Endothelial cell of umbilical vein (primary cell): ENCODE data around the gene GAL3ST2. TPM values are rescaled to one million over a fixed set of nuclear protein-coding genes. Genes with fewer than 3 reads are reported as not detected.

Experiments
- BruUV-seq: library from RNA; stranded (reverse); fragments of 400-500 nt; replicated peaks from 2 replicates; lab custom pipeline; 2021; lab: Mats Ljungman, UMichigan
- CTCF ChIA-PET: fragments of 300-600, 350-600 bp; sonication (Branson Sonifier 250); formaldehyde crosslinking; loops from one replicate; lab custom pipeline; 2021; ENCODE audit warnings: antibody characterized with exemption, inconsistent platforms; lab: Charles Lee
- POLR2A ChIA-PET: fragments of 300-600, 350-600 bp; sonication (Branson Sonifier 250); formaldehyde crosslinking; loops from one replicate; lab custom pipeline; 2021; ENCODE audit warnings: antibody characterized with exemption, inconsistent platforms; lab: Charles Lee
- DNase-seq: peaks from one replicate; pipeline ENCODE4 v3.0.0-alpha.2; 2011; ENCODE audit warnings: low read depth, low spot score
- FAIRE-seq: peaks from 2 replicates; lab custom pipeline; 2011; peaks lifted over from hg19 to GRCh38; lab: Jason Lieb, UNC
- H2AFZ ChIP-seq: 2 replicates; pipeline ENCODE4 v1.6.0; 2012; ENCODE audit warnings: low read depth, low read length, control low read depth, inconsistent platforms
- H3K27ac ChIP-seq: 2 replicates; pipeline ENCODE4 v1.5.1; 2011; ENCODE audit warnings: low read depth, mild to moderate bottlenecking, control low read depth, low read length, moderate library complexity; ENCODE audit not compliant: insufficient read depth
- H3K27me3 ChIP-seq, 2 experiments: 2 replicates each; pipeline versions ENCODE4 v1.6.0 to v1.6.1; 2011; ENCODE audit warnings: low read length in 2 of 2, mixed read lengths in 1 of 2; ENCODE audit not compliant: control insufficient read depth in 2 of 2, insufficient read depth in 2 of 2
- H3K36me3 ChIP-seq, 2 experiments: 2 replicates in 1 of 2; 3 replicates in 1 of 2; pipeline ENCODE4 v1.5.1; 2011; ENCODE audit warnings: low read length in 2 of 2, mild to moderate bottlenecking in 1 of 2, moderate library complexity in 1 of 2; ENCODE audit not compliant: control insufficient read depth in 2 of 2, insufficient read depth in 2 of 2; ENCODE audit errors: extremely low read depth in 1 of 2
- H3K4me1 ChIP-seq: 3 replicates; pipeline ENCODE4 v1.5.1; 2011; ENCODE audit warnings: mild to moderate bottlenecking, low read length; ENCODE audit not compliant: control insufficient read depth, insufficient read depth; ENCODE audit errors: extremely low read depth
- H3K4me2 ChIP-seq: 2 replicates; pipeline ENCODE4 v1.6.1; 2011; ENCODE audit warnings: low read length, control low read depth, mixed read lengths; ENCODE audit not compliant: insufficient read depth
- H3K4me3 ChIP-seq, 3 experiments: fragments of 200-600 bp in 1 of 3; sonication (generic), shearing (Covaris generic) in 1 of 3; replicated peaks in 1 of 3; 2 replicates each; pipeline ENCODE4 v1.5.1; 2011 to 2016; ENCODE audit warnings: control low read depth in 3 of 3, low read length in 3 of 3, mild to moderate bottlenecking in 2 of 3, inconsistent platforms in 1 of 3, low read depth in 1 of 3, moderate library complexity in 1 of 3; ENCODE audit not compliant: insufficient read depth in 1 of 3
- H3K79me2 ChIP-seq: 2 replicates; pipeline ENCODE4 v1.6.0; 2012; ENCODE audit warnings: low read length, inconsistent platforms; ENCODE audit not compliant: control insufficient read depth, insufficient read depth
- H3K9ac ChIP-seq: replicated peaks from 2 replicates; pipeline ENCODE3; 2011; ENCODE audit warnings: low read length, control low read depth; ENCODE audit not compliant: insufficient read depth; ENCODE audit errors: extremely low read depth
- H3K9me1 ChIP-seq: replicated peaks from 3 replicates; pipeline ENCODE4 v1.6.0; 2011; ENCODE audit warnings: mild to moderate bottlenecking, low read length; ENCODE audit not compliant: control insufficient read depth, insufficient read depth; ENCODE audit errors: extremely low read depth
- H3K9me3 ChIP-seq: replicated peaks from 2 replicates; pipeline ENCODE4 v1.5.1; 2012; ENCODE audit warnings: low read length, inconsistent platforms; ENCODE audit not compliant: control insufficient read depth, insufficient read depth
- H4K20me1 ChIP-seq: replicated peaks from 2 replicates; pipeline ENCODE3; 2011; ENCODE audit warnings: mild to moderate bottlenecking, low read length; ENCODE audit not compliant: control insufficient read depth, insufficient read depth; ENCODE audit errors: extremely low read depth
- CTCF ChIP-seq, 2 donors: IDR thresholded peaks; 1 replicate in 1 of 2; 2 replicates in 1 of 2; pipeline ENCODE4 v1.5.1; 2011; ENCODE audit warnings: low read length in 2 of 2, mild to moderate bottlenecking in 2 of 2, moderate library complexity in 2 of 2, control low read depth in 1 of 2, inconsistent platforms in 1 of 2, low read depth in 1 of 2; ENCODE audit not compliant: insufficient read depth in 1 of 2; ENCODE audit errors: extremely low read depth in 1 of 2
- EZH2 ChIP-seq: IDR thresholded peaks from 2 replicates; pipeline ENCODE4 v1.6.1; 2012; ENCODE audit warnings: borderline replicate concordance, low read depth, mild to moderate bottlenecking, moderate library complexity, low read length, inconsistent platforms; ENCODE audit not compliant: severe bottlenecking
- FOS ChIP-seq: IDR thresholded peaks from 2 replicates; pipeline ENCODE4 v1.6.1; 2011; ENCODE audit warnings: mild to moderate bottlenecking, low read length, moderate library complexity, borderline replicate concordance; ENCODE audit not compliant: insufficient read depth
- JUN ChIP-seq: IDR thresholded peaks from 2 replicates; pipeline ENCODE4 v1.6.1; 2011; ENCODE audit warnings: borderline replicate concordance, low read depth; ENCODE audit not compliant: insufficient read length, insufficient read depth
- MYC ChIP-seq: IDR thresholded peaks from one replicate; pipeline ENCODE4 v1.6.1; 2011; ENCODE audit warnings: mild to moderate bottlenecking, low read depth, low read length
- POLR2AphosphoS5 ChIP-seq: IDR thresholded peaks from 2 replicates; pipeline ENCODE4 v1.6.1; 2012; ENCODE audit warnings: low read depth, mild to moderate bottlenecking, control low read depth, low read length, moderate library complexity; ENCODE audit not compliant: insufficient read depth
- dilution Hi-C: fragments of 300-500 bp; cut with MboI; formaldehyde crosslinking; loops from one replicate; pipeline ENCODE4 v1.15.0; 2019; ENCODE audit warnings: low sequenced_read_pairs; ENCODE audit not compliant: extremely low pct_ligation_motif_present
- intact Hi-C: fragments of 100-400 bp; cut with micrococcal nuclease; formaldehyde crosslinking; loops from one replicate; pipeline ENCODE4 v1.10.0; 2022
- polyA plus RNA-seq, 4 experiments: library from polyadenylated mRNA; depleted of rRNA in 3 of 4; stranded (reverse) in 3 of 4; unstranded in 1 of 4; fragments of >200 nt; gene quantifications; 2 replicates each; pipeline versions ENCODE4 v1.2.1 to v1.2.3, GENCODE V29; 2011 to 2012; ENCODE audit warnings: missing spikeins in 1 of 4
- total RNA-seq: library from RNA; stranded (reverse); gene quantifications from 2 replicates; pipeline ENCODE4 v1.2.3, GENCODE V29; 2021
- TF ChIP-seq, protein P1 (sequence below): IDR thresholded peaks from 2 replicates; pipeline ENCODE4 v1.6.1; 2011; ENCODE audit not compliant: insufficient read depth, insufficient read length

GAL3ST2 gene
- total and polyA plus RNA-seq, 2 donors (not counting 3 experiments of a cell fraction or from before 2014, with no cell fraction given), result not detected

GRCh38 chr2:241795021-241795999 is 18.7 kb downstream of the GAL3ST2 start:
- TF ChIP-seq FOS (no peak), JUN (no peak), MYC (no peak), CTCF (IDR thresholded peaks at IDR 0.05; ENCODE audit: extremely low read depth in 1 of 2, insufficient read depth in 1 of 2, low read depth in 1 of 2, low read length in 2 of 2) (no peak), POLR2AphosphoS5 (no peak), EZH2 (no peak)
- TF ChIP-seq, protein P1, sequence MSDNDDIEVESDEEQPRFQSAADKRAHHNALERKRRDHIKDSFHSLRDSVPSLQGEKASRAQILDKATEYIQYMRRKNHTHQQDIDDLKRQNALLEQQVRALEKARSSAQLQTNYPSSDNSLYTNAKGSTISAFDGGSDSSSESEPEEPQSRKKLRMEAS, result no peak
- Histone ChIP-seq H3K27me3 (peaks cover 2 to 6% of the 10 kb centered on the region in 2 experiments), H3K9me3 (no peaks in the 10 kb centered on the region), H3K4me2 (no peak overlapping the region), H4K20me1 (no peaks in the 10 kb centered on the region), H3K27ac (no peak overlapping the region), H2AFZ (no peak overlapping the region), H3K9ac (no peak overlapping the region), H3K4me1 (no peaks in the 10 kb centered on the region), H3K9me1 (no peaks in the 10 kb centered on the region), H3K4me3 (no peak overlapping the region), H3K36me3 (no peaks in the 10 kb centered on the region), H3K79me2 (no peaks in the 10 kb centered on the region)
- no TSS peak for BruUV-seq
- ChIA-PET POLR2A (no interaction called here), CTCF (interaction anchor here (1.3 kb wide), 1 partner anchor 10 kb away, joined by 4 read pairs; no protein-coding TSS in a partner anchor)
- FAIRE-seq, result no peak
- no peak for DNase-seq
- intact Hi-C loops (no loop called here), dilution Hi-C loops (no loop called here)
